ENCODE results near the gene HEPN1. TPM values are rescaled to one million over a fixed set of nuclear protein-coding genes. Genes with fewer than 3 reads are reported as not detected.

HEPN1 gene
- total and polyA plus RNA-seq, 10 of the 15 experiments (the other 5 are each of a cell fraction or from before 2014, with no cell fraction given): not detected

GRCh38 chr11:124950601-124951330 is 31.7 kb downstream of the HEPN1 start (continued):
- TF ChIP-seq RELB (IDR thresholded peaks at IDR 0.05; ENCODE audit: low read depth): no peak
- no peak for TF ChIP-seq TCF12 (IDR thresholded peaks at IDR 0.05; ENCODE audit: low read depth, low read length)
- no peak for TF ChIP-seq MXI1 (IDR thresholded peaks at IDR 0.05; ENCODE audit: low read depth, low read length)

GRCh38 chr11:124951341-124951740 is 32.3 kb downstream of the HEPN1 start:
- ChIA-PET RAD21 (ENCODE audit: unreplicated experiment) (no interaction called here), POLR2A (interaction anchor here (1.5 kb wide), 1 partner anchor 161 kb away, joined by 5 read pairs; the partner anchor contains the start of gene TMEM218), CTCF (interaction anchor here (0.8 to 1.3 kb wide), 2 partner anchors 9 to 395 kb away, joined by 3 read pairs; no protein-coding TSS in a partner anchor), SMC1A (ENCODE audit: uncharacterized antibody, unreplicated experiment) (no interaction called here)
- DNase-seq (ENCODE audit: low read depth, low spot score) (no peak), FAIRE-seq (no peak), ATAC-seq (no peak)
- Histone ChIP-seq H3K4me2 (ENCODE audit: control insufficient read depth, insufficient read depth) (no peak overlapping the region), H3K27ac (ENCODE audit: control insufficient read depth, insufficient read depth) (no peak overlapping the region), H3K36me3 (ENCODE audit: control insufficient read depth in 2 of 2, insufficient read depth in 2 of 2, low read length in 1 of 2) (no peaks in the 10 kb centered on the region), H3K79me2 (ENCODE audit: control insufficient read depth, insufficient read depth, low read length) (no peaks in the 10 kb centered on the region), H3K4me1 (ENCODE audit: control insufficient read depth, insufficient read depth, low read length) (no peaks in the 10 kb centered on the region; the same call in 1 of the 2 replicates), H3K9me3 (replicated peaks; ENCODE audit: control insufficient read depth, insufficient read depth, low read length) (no peaks in the 10 kb centered on the region), H2AFZ (ENCODE audit: control insufficient read depth, low read depth, low read length) (no peak overlapping the region), H3K9ac (ENCODE audit: control insufficient read depth, insufficient read depth, low read length) (no peak overlapping the region), H3K4me3 (no peak overlapping the region), H3K27me3 (replicated peaks in 1 of 2; ENCODE audit: control insufficient read depth in 2 of 2, insufficient read depth in 2 of 2, low read length in 1 of 2) (no peaks in the 10 kb centered on the region), H4K20me1 (ENCODE audit: control insufficient read depth, insufficient read depth) (no peaks in the 10 kb centered on the region)
- no peak for TF ChIP-seq MEF2B (IDR thresholded peaks at IDR 0.05; ENCODE audit: partially characterized antibody, poor library complexity, severe bottlenecking)
- no peak for TF ChIP-seq NBN (IDR thresholded peaks at IDR 0.05)
- no peak for TF ChIP-seq MYC (IDR thresholded peaks at IDR 0.05; ENCODE audit: insufficient read depth, insufficient read length, insufficient replicate concordance, low read length, severe bottlenecking)
- TF ChIP-seq ZSCAN29 (IDR thresholded peaks at IDR 0.05): no peak
- TF ChIP-seq STAT1 (conservative IDR thresholded peaks at IDR 0.05): no peak
- no peak for TF ChIP-seq SMAD1 (IDR thresholded peaks at IDR 0.05; ENCODE audit: low read depth, partially characterized antibody)
- TF ChIP-seq SMAD5 (IDR thresholded peaks at IDR 0.05; ENCODE audit: low read depth): no peak
- no peak for TF ChIP-seq BHLHE40 (IDR thresholded peaks at IDR 0.05; ENCODE audit: borderline replicate concordance in 1 of 2, low read depth in 2 of 2, low read length in 1 of 2)
- no TSS peak for BruUV-seq (replicated peaks)
- in situ Hi-C loops (cut with MboI) (loop anchor here (10.0 to 25.0 kb wide), 2 partner anchors 193 to 936 kb away; partner anchors contain the start of gene HYLS1), intact Hi-C loops (cut with micrococcal nuclease; ENCODE audit: unreplicated experiment) (no loop called here)
- WGBS (ENCODE audit: insufficient coverage, insufficient replicate concordance, low lambda C conversion rate, missing lambda C conversion rate): 49% methylated on average over 3 of the region's 3 CpGs

All from GM12878 (cell line).